OCI-LY1 (cell line): ENCODE results near the gene CNTN5.

Experiments used
- H2AFZ ChIP-seq: fragments of 200-600 bp; sonication (generic), shearing (Covaris generic); 2 replicates; pipeline ENCODE4 v1.6.0; 2014; ENCODE audit warnings: antibody characterized with exemption, mild to moderate bottlenecking, low read length
- H3F3A ChIP-seq: fragments of 200-600 bp; sonication (generic), shearing (Covaris generic); 2 replicates; pipeline ENCODE4 v1.6.0; 2014; ENCODE audit warnings: mild to moderate bottlenecking, antibody characterized with exemption, low read length, moderate library complexity; ENCODE audit not compliant: insufficient read depth
- H3K27ac ChIP-seq: fragments of 200-600 bp; sonication (generic); 2 replicates; pipeline ENCODE4 v1.5.1; 2014; ENCODE audit warnings: low read length, mixed run types, mild to moderate bottlenecking, low read depth; ENCODE audit not compliant: poor library complexity, severe bottlenecking
- H3K27me3 ChIP-seq: fragments of 200-600 bp; sonication (generic); 2 replicates; pipeline ENCODE4 v1.6.0; 2014; ENCODE audit warnings: antibody characterized with exemption, mild to moderate bottlenecking, low read length, moderate library complexity; ENCODE audit not compliant: insufficient read depth
- H3K36me3 ChIP-seq: fragments of 200-600 bp; sonication (generic); 2 replicates; pipeline ENCODE4 v1.6.1; 2014; ENCODE audit warnings: mild to moderate bottlenecking, antibody characterized with exemption, low read length, moderate library complexity, mixed read lengths; ENCODE audit not compliant: insufficient read depth
- H3K4me1 ChIP-seq: fragments of 200-600 bp; sonication (generic); 2 replicates; pipeline ENCODE4 v1.5.1; 2014; ENCODE audit warnings: mild to moderate bottlenecking, low read length, moderate library complexity; ENCODE audit not compliant: insufficient read depth, severe bottlenecking
- H3K4me2 ChIP-seq: fragments of 200-600 bp; sonication (generic), shearing (Covaris generic); 2 replicates; pipeline ENCODE4 v1.6.1; 2014; ENCODE audit warnings: low read length
- H3K4me3 ChIP-seq: fragments of 200-600 bp; sonication (generic); 2 replicates; pipeline ENCODE4 v1.5.1; 2014; ENCODE audit warnings: low read length, low read depth, mild to moderate bottlenecking, mixed read lengths; ENCODE audit not compliant: poor library complexity, severe bottlenecking
- H3K79me2 ChIP-seq: fragments of 200-600 bp; shearing (Covaris generic); 2 replicates; pipeline ENCODE4 v1.6.1; 2016; ENCODE audit warnings: mixed run types, low read length, mixed read lengths; ENCODE audit not compliant: insufficient read depth
- H3K9ac ChIP-seq: fragments of 200-600 bp; sonication (generic), shearing (Covaris generic); 2 replicates; pipeline ENCODE4 v1.6.1; 2014; ENCODE audit warnings: mild to moderate bottlenecking, low read length, mixed read lengths
- H3K9me2 ChIP-seq: fragments of 200-600 bp; sonication (generic), shearing (Covaris generic); 2 replicates; pipeline ENCODE4 v1.6.1; 2014; ENCODE audit warnings: low read depth, mild to moderate bottlenecking, low read length, mixed read lengths
- H3K9me3 ChIP-seq: fragments of 200-600 bp; shearing (Covaris generic); 2 replicates; pipeline ENCODE4 v1.6.1; 2014; ENCODE audit warnings: low read length, mixed read lengths
- H4K20me1 ChIP-seq: fragments of 200-600 bp; sonication (generic), shearing (Covaris generic); 2 replicates; pipeline ENCODE4 v1.6.0; 2016; ENCODE audit warnings: mild to moderate bottlenecking, low read length; ENCODE audit not compliant: insufficient read depth
- EZH2 ChIP-seq: fragments of 200-600 bp; sonication (generic), shearing (Covaris generic); IDR thresholded peaks from 2 replicates; pipeline ENCODE4 v1.8.0; 2017; ENCODE audit warnings: borderline replicate concordance, mixed run types, mild to moderate bottlenecking, antibody characterized with exemption, low read length, moderate library complexity, mixed read lengths
- TF ChIP-seq, protein P1 (sequence below): fragments of 200-600 bp; sonication (generic), shearing (Covaris generic); IDR thresholded peaks from 2 replicates; pipeline ENCODE4 v1.5.1; 2017; ENCODE audit warnings: mild to moderate bottlenecking, antibody characterized with exemption, low read length, moderate library complexity, mixed read lengths

The CNTN5 gene

DNA sequence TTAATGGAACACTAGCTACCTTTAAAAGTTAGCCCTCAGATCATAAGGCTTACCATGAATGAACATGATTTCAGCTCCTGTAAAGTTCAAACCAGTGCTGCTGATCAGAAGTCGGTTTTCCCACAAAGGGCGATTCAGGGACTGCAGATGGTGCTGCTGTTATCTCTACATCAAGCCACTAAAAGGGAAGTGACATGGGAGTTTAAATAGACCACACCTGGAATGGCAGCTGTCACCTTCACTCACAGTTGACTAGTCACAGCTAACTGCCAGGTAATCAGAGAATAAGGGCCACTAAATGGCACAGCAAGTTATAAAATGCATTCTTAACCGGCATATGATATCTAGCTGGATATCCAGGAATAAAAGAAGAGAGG is 1085.2 kb downstream of the CNTN5 start:
- no peaks in the 10 kb centered on the region for H4K20me1 ChIP-seq
- no peak overlapping the region for H3K27ac ChIP-seq
- H3K79me2 ChIP-seq, result no peaks in the 10 kb centered on the region
- no peaks in the 10 kb centered on the region for H3K4me1 ChIP-seq
- H3K9ac ChIP-seq, result no peak overlapping the region
- H3K9me3 ChIP-seq, result no peaks in the 10 kb centered on the region
- H3K9me2 ChIP-seq, result no peaks in the 10 kb centered on the region
- no peaks in the 10 kb centered on the region for H3F3A ChIP-seq
- H3K4me2 ChIP-seq, result no peak overlapping the region
- H3K36me3 ChIP-seq, result no peaks in the 10 kb centered on the region
- H2AFZ ChIP-seq, result no peak overlapping the region
- no peak for TF ChIP-seq EZH2
- TF ChIP-seq, protein P1, sequence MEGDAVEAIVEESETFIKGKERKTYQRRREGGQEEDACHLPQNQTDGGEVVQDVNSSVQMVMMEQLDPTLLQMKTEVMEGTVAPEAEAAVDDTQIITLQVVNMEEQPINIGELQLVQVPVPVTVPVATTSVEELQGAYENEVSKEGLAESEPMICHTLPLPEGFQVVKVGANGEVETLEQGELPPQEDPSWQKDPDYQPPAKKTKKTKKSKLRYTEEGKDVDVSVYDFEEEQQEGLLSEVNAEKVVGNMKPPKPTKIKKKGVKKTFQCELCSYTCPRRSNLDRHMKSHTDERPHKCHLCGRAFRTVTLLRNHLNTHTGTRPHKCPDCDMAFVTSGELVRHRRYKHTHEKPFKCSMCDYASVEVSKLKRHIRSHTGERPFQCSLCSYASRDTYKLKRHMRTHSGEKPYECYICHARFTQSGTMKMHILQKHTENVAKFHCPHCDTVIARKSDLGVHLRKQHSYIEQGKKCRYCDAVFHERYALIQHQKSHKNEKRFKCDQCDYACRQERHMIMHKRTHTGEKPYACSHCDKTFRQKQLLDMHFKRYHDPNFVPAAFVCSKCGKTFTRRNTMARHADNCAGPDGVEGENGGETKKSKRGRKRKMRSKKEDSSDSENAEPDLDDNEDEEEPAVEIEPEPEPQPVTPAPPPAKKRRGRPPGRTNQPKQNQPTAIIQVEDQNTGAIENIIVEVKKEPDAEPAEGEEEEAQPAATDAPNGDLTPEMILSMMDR, result no peak
- H3K4me3 ChIP-seq, result no peak overlapping the region
- no peaks in the 10 kb centered on the region for H3K27me3 ChIP-seq

DNA sequence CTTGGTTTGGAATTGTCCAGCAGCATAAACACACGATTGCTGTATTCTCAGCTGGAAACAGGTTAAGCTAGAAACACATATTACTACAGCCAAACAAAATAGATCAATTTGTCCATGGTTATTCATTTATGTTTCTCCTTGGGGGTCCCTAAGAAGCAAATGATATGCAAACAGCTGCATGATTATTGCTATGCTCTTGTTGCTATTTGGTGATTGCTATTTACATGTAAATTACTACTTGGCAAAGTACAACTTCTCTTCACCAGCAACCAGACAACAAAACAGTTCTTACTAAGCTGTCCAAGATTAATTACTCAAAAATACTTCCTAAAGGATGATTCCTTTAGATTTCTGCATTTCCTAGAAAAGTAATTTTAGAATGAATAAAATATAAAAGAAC is 1098.4 kb downstream of the CNTN5 start:
- Histone ChIP-seq H3K4me2 (no peak overlapping the region), H3K9me2 (no peaks in the 10 kb centered on the region), H3K9ac (no peak overlapping the region), H3K27me3 (no peaks in the 10 kb centered on the region), H3K36me3 (no peaks in the 10 kb centered on the region), H3K27ac (no peak overlapping the region), H2AFZ (no peak overlapping the region), H3K4me1 (no peaks in the 10 kb centered on the region), H3K79me2 (no peaks in the 10 kb centered on the region), H4K20me1 (no peaks in the 10 kb centered on the region), H3F3A (no peaks in the 10 kb centered on the region), H3K9me3 (no peaks in the 10 kb centered on the region), H3K4me3 (no peak overlapping the region)
- TF ChIP-seq, protein P1, result no peak
- TF ChIP-seq EZH2, result no peak

DNA sequence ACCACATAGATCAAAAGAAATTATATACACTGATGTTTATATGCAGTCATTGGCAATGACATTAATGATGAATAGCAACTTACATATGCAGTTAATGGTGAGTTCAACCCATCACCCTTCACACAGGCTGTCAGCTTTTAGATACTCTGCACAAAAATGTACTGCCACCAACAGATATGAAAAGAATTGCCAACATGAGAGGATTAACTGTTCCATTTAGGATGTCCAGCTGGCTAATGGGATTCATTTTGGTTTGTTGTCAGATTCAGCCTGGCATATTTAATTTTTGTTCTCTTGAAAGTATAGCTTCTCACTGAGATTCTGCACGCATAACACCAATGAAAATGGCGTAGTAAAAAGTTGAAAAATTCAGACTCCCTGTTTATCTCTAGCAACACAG is 1112.4 kb downstream of the CNTN5 start:
- no peak overlapping the region for H2AFZ ChIP-seq
- H3K9me3 ChIP-seq, result no peaks in the 10 kb centered on the region
- H3K4me1 ChIP-seq, result no peaks in the 10 kb centered on the region
- H3K27me3 ChIP-seq, result no peaks in the 10 kb centered on the region
- H3K79me2 ChIP-seq, result no peaks in the 10 kb centered on the region
- no peaks in the 10 kb centered on the region for H3F3A ChIP-seq
- no peak overlapping the region for H3K4me2 ChIP-seq
- no peak overlapping the region for H3K27ac ChIP-seq
- TF ChIP-seq EZH2, result no peak
- TF ChIP-seq, protein P1, result no peak
- no peak overlapping the region for H3K9ac ChIP-seq
- H3K36me3 ChIP-seq, result no peaks in the 10 kb centered on the region
- no peaks in the 10 kb centered on the region for H4K20me1 ChIP-seq
- H3K9me2 ChIP-seq, result no peaks in the 10 kb centered on the region
- H3K4me3 ChIP-seq, result no peak overlapping the region
